HG02970 (cell line): ENCODE measurements around the gene NKAIN1.
"Not testable (repeated sequence)": the region's sequence is repeated elsewhere in the genome, so short reads cannot be mapped to it uniquely, and the experiment has no call there.

Source experiments
- ATAC-seq: cut with Tn5 transposase; IDR thresholded peaks from one replicate; pipeline ENCODE4 v1.9.1; 2021; ENCODE audit warnings: mild to moderate bottlenecking, moderate library complexity, moderate number of reproducible peaks; ENCODE audit not compliant: unreplicated experiment, low FRiP score

The NKAIN1 gene

GRCh38 chr1:31239653-31240241, at the start of gene NKAIN1:
Gene NKAIN1 (minus strand): TSS chr1:31239887. CDS start chr1:31239547, 340 bp downstream.
- ATAC-seq = no peak

- ATAC-seq = no peak
Observed at GRCh38 chr1:31289021-31289420, 49.3 kb upstream of the NKAIN1 start.

GRCh38 chr1:31287791-31288190, 48.1 kb upstream of the NKAIN1 start:
- ATAC-seq = not testable (repeated sequence)

- not testable (repeated sequence) for ATAC-seq
Observed at GRCh38 chr1:31282426-31282825, 42.7 kb upstream of the NKAIN1 start.

GRCh38 chr1:31273619-31274018, 33.9 kb upstream of the NKAIN1 start:
- no peak for ATAC-seq

- ATAC-seq = no peak
Observed at GRCh38 chr1:31272369-31272768, 32.7 kb upstream of the NKAIN1 start.

- no peak for ATAC-seq
Observed at GRCh38 chr1:31266547-31266946, 26.9 kb upstream of the NKAIN1 start.

GRCh38 chr1:31264790-31265386, 25.2 kb upstream of the NKAIN1 start:
- no peak for ATAC-seq

GRCh38 chr1:31263408-31263807, 23.7 kb upstream of the NKAIN1 start:
- ATAC-seq = no peak

- not testable (repeated sequence) for ATAC-seq
Observed at GRCh38 chr1:31262393-31262792, 22.7 kb upstream of the NKAIN1 start.

- ATAC-seq = no peak
Observed at GRCh38 chr1:31261916-31262315, 22.2 kb upstream of the NKAIN1 start.

GRCh38 chr1:31259746-31260145, 20.1 kb upstream of the NKAIN1 start:
- no peak for ATAC-seq

GRCh38 chr1:31258581-31258980, 18.9 kb upstream of the NKAIN1 start:
- no peak for ATAC-seq

- ATAC-seq = no peak
Observed at GRCh38 chr1:31257213-31257612, 17.5 kb upstream of the NKAIN1 start.

GRCh38 chr1:31249854-31250253, 10.2 kb upstream of the NKAIN1 start:
- ATAC-seq = no peak

- no peak for ATAC-seq
Observed at GRCh38 chr1:31248276-31248675, 8.6 kb upstream of the NKAIN1 start.

- no peak for ATAC-seq
Observed at GRCh38 chr1:31244326-31244725, 4.6 kb upstream of the NKAIN1 start.

- no peak for ATAC-seq
Observed at GRCh38 chr1:31243501-31244286, 4.0 kb upstream of the NKAIN1 start.

GRCh38 chr1:31241321-31241720, 1.6 kb upstream of the NKAIN1 start:
- no peak for ATAC-seq

GRCh38 chr1:31238986-31239613, 587 bp downstream of the NKAIN1 start:
- no peak for ATAC-seq

- no peak for ATAC-seq
Observed at GRCh38 chr1:31238612-31238985, 1.1 kb downstream of the NKAIN1 start.
